RPMI7951 (cell line): ENCODE data around the gene FBLN1. TPM values are rescaled to one million over a fixed set of nuclear protein-coding genes. Genes with fewer than 3 reads are reported as not detected.
A peak's percentile ranks its signal among the peaks of the same experiment; 100 is the strongest.

Experiments
- DNase-seq: peaks from one replicate; pipeline ENCODE4 v3.0.0-alpha.2; 2012; ENCODE audit warnings: low read depth
- total RNA-seq: library from RNA; depleted of rRNA; stranded (reverse); fragments of >200 nt; shearing (Covaris generic); gene quantifications from 2 replicates; pipeline ENCODE4 v1.2.3, GENCODE V29; 2014

Gene FBLN1
- total RNA-seq, 1 experiment from 2014 or later = 1.7 TPM

DNA sequence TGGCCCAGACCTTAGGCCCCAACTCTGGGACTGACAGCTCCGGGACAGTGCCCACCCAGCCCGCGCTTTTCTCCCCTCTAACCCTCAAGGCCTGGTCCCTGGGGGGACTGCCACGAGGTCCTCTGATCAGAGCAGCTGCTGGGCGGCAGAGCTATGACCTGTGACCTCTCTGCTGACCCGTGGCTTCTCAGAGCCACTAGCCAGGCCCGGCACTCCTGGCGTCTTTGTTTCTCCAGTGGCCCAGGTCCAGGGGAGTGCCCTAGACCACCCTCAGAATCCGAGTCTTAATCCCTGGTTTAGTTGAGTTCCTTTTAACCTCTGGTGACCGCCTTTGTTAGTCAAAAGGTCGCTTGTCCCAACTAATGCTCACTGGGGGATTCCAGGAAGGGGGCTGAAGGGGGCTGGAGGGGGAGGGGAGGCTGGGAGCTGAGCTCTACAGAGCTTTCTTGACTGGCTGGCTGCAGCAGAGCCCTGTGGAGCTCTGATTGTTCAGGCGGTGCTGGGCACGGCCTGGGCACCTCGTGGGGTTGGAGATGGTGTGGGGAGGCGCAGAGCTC lies 1.2 kb downstream of the FBLN1 start:
- DNase-seq = no peak

DNA sequence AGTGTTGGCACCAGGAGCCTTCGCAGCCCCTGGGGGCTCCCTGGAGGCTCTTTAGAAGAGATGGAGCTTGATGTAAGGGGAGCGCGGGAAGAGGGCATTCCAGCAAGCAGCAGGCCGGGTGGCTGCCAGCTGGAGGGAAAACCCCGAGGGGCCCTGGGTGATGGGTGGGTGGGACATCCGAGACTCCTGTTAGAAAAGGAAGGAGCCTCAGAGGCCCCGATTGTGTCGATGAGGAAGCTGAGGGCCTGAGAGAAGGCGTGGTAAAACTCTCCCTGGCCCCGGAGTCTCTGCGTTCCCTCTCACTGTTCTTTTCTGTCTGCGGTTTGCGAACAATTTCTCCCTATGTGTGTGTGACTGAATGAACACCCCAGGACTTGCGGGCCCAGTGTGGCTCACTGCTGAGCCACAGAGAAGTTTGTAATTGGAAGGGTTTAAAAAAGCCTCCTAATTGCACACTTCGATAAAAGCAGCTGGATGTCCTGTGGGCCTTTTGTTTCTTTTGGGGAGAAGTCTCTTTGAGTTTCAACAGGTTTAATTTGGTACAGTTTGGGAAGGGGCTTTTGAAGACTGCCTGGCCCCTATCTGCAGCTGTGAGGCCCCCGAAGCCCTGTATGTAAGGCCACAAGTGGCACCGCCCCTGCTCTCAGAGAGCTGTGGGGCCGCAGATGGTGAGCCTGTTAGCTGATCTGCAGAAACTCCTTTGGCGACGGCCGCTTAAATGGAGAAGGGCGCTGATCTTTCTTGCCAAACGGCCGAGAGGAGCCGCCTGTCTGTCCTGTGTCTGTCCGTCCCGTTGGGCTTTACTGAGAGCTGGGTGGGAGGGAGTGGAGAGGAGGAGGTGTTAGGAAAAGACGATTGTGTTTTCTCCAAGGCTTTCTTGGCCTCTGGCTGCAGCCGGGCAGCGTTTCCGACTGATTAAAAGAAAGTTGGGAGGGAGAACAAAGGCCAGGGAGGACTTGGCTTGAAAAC lies 2.0 kb downstream of the FBLN1 start:
- DNase-seq = no peak

DNA sequence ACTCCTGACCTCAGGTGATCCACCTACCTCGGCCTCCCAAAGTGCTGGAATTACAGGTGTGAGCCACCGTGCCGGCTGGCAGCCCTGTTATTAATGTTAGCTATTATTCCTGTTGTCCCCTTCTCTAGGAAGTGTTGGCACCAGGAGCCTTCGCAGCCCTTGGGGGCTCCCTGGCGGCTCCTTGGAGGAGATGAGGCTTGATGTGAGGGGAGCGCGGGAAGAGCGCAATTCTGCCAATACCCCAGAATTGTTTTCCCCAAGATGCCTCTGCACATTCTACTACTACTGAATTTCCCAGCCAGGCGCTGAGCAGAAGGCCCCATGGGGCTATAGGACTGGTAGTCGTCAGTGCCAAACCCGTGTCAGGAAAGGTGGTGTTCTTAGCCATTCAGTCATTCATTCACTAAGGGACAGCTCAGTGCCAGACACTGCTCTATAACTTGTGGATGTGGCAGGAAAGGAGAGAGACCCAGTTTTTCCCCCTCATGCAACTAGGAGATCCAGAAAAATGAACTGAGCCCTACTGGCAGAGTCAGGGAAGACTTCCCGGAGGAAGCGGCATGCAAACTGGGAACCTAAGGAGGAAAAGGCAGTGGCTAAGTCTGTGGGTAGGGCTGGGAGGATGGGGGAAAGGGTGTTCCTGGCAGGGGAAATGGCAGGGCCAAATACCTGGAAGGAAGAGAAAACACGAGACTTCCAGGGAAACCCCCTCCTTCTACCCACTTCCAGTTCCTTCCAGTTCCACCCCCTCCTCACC lies 3.5 kb downstream of the FBLN1 start:
- DNase-seq = no peak

DNA sequence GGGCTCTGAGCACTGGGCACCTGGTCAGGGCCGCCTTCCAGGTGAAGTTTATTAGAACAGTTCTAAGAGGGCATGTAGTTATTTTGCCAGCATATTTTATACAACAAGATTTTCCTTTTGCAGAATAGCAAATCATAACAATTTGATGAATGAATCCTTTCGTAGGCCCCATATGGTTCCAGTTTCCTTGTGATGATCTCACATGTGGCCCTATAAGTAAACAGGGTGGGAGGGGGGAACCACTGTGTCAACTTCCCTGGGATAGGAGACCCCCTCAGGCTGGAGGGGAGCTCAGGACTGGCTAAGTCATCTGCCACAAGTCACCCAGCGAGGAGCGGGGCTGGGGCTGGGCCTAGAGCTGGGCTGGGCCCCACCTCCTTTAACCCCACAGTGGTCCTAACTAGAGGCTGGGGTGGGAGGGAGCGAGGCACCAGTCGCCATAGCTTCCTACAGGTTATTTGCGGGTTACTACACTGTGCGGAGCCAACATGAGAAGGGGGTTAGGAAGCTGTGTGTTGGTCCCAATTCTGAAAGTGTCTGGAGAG lies 4.2 kb downstream of the FBLN1 start:
- no peak for DNase-seq

DNA sequence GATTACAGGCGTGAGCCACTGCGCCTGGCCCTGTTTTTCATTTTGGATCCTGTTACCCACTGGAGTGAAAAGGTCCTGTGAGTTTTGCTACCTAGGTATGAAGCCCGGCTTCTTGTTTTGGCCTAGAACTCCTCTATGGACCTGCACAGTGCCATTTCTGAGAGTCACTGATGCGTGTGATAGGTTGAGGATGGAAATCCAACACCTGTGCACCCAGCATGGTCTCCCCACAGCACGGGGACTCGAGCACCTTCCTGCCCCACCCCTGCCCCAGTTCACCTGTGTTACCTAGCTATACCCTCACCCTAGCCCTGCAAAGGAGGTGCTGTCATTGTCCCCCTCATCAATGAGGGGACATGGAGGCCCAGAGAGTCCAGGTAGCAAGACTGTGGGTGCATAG lies 5.1 kb downstream of the FBLN1 start:
- DNase-seq = no peak

DNA sequence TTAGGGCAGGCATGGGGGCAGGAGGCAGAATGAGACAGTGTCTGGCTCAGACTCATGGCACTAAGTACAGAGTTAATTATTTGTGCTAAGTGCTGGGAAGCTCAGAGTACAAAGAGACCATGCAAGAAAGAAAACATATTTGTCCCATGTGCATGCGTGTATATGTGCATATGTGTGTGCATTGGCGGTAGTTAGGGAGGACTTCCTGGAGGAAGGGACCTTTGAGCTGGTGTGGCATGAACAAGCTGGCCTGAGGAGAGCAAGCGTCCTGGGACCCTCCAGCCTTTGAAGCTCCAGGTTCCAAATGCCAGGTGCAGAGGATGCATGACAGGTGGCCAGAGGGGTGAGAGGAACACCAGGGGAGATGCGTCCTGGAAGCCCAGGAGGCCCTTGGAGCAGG lies 6.1 kb downstream of the FBLN1 start:
- no peak for DNase-seq

DNA sequence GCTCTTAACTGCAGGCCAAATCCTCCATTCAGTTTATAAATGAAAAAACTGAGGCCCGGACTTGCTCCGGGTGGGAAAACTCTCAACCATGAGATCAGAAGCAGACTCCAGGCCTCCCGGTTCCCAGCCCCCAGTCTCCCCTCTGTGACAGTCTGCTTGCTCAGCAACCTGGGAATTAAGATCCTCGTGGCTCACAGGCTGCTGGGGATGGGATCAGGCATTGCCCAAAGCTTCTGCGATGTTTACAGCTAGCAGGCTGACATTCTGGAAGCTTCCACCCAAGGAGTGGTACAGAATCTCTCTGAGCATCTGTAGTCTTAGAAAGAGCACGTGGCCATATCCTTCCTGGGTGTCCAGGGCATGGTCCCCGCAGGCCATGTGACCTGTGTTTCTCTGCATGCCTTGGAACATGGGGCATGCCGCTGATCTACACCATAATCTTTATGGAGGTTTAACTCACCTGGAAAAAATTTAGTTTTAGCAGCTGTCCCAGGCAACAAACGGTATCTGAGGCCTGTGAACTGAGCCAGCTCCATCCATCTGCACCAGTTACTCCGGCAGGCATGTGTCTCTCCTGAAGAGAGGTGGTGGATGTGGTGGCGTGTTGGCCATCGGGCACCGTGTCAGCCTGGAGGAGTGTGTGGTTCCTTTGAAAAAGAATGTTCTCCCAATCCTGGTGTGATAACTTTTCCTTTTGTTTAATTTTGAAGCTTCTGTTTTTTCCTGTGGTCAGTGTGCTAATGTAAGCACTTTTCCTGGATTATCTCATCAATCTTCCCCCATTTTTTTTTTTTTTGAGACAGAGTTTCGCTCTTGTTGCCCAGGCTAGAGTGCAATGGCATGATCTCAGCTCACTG lies 7.9 kb downstream of the FBLN1 start:
- DNase-seq = no peak

DNA sequence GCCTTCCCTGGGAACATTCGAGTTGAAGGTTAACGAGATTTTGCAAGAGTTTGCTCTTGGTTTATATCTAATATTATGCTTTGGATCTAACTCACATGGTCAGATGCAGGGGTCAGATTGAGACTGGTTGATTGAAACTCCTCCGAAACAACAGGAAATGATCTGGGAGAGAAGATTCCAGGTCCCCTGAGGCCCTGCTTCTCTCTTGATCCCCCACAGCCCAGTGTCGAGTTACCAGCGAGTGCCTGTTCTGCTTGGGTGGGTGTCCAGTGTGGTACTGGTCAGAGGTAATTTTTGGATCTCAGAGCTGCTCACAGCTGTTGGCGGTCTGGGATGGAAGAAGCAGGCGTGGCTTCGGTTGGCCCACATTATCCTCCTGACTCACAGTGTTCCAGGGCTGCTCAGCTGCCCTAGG lies 9.2 kb downstream of the FBLN1 start:
- DNase-seq = peak; percentile 48

DNA sequence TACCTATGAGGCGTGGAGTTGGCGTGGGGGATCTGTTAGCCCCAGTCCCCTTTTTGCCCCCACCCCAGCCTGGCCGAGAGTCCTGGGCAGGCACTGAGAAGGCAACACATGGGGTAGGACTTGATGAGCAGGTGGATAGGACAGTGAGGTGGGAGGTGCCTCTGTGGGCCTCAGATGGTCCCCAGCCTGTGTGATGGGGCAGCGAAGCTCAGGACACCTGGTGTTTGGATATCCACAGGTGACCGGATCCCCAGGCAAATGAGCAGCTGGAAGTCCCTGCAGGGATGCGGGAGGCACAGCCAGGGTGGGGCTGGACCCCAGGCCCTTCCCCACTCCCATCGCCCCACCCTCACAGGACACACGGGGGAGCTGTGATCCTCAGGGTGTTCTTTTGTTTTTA lies 9.7 kb downstream of the FBLN1 start:
- DNase-seq = no peak

DNA sequence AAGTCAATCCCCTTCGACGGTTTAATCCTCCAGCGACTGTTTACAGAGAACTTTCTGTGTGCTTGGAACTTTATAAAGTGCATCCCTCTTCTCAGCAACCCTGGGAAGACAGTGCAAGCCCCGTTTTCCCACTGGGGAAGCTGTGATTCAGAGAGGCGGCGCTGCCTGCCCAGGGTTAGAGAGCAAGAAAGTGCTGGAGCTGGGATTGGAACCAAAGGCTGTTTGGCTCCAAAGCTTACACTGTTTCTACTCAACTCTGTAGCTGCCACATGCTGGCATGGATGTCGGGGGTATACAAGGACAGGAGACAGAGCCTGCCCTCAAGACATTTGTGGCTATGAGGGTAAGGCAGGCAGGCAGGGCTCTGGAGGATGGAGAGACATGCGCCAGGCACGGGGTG lies 13.0 kb downstream of the FBLN1 start:
- no peak for DNase-seq

DNA sequence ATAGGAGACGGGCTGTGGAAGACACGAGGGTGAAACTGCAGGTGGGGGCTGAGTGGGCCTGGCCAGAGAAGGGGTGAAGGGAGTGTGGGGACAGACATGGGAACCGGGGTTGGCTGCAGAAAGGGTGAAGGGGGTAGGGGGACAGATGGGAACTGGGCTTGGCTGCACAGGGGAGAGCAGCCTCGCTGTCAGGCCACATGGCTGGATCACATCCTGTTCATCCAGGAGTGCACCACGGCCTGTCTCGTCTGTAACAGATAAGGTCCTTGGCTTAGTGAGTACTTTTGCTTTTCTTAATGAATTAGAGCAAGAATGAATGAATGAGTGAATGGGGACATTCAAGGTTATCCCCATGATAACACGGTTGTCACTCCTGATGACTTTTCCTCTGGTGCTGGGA lies 13.5 kb downstream of the FBLN1 start:
- DNase-seq = no peak

DNA sequence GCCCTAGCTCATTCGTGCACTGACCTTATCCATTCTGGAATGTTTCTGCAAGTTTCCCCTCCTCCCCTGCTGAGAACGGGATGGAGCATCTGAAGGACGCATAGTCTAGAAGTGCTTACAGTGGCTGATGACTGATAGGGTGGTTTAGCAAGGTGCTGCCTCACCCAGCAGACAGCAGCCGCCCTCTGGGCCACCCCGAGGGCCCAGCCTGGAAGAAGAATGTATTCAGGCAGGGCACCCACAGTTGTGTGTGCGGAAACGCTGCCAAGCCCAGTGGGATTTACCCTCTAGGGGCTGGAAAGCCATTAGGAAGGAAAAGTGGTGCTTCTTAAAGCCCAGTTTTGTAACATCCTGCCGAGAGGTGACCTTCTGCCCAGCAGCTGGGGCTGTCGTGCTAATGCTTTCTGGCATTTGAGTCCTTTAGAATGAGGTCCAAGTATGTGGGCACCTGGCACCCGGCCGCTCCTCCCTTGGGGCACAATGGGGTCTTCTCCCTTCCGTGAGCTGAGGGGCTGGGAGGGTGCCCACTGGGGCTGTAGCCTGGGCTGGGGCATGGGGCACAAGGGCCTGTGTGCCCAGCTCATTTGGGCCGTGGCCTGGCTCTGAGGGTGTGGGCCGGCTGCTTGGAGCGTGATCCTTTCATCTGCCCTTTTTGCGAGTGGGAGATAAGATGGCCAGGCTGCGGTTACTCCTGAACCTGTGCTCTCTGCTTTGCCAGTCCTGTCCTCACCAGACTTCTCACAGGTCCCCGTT lies 14.4 kb downstream of the FBLN1 start:
- DNase-seq = peak; percentile 15

DNA sequence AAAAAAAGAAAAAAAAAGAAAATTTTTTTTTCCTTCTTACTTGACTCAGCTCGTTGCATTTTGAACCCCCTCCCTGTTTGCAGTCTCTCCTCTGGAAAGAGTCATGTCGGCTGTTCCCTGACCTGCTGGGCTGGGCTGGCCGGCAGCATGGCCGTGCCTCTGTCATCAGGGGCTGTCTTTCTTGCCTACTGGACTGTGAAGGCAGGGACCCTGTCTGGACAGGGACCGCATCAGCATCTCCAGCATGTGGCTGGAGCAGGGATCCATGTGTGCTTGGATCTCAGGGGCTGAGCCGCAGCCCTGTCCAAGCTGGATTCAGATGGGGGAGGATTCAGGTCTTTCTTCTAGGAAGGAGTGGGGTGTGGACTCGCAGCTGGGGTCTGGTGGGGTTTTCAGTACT lies 15.5 kb downstream of the FBLN1 start:
- DNase-seq = no peak

DNA sequence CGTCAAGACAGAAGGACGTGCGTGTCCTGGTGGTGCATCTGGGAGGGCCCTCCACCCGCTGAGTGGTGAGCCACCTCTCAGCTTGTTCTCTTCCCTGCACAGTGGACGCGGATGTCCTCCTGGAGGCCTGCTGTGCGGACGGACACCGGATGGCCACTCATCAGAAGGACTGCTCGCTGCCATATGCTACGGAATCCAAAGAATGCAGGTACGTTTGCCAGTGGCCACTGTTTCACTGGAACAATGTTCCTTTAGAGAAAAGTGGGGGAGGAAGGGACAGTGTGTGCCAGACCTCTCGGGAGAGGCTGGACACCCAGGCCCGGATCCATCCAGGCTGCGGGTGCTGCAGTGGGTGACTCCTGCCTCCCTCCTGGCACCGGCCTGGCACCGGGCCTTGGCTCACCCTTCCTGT lies 15.9 kb downstream of the FBLN1 start:
- DNase-seq = no peak

DNA sequence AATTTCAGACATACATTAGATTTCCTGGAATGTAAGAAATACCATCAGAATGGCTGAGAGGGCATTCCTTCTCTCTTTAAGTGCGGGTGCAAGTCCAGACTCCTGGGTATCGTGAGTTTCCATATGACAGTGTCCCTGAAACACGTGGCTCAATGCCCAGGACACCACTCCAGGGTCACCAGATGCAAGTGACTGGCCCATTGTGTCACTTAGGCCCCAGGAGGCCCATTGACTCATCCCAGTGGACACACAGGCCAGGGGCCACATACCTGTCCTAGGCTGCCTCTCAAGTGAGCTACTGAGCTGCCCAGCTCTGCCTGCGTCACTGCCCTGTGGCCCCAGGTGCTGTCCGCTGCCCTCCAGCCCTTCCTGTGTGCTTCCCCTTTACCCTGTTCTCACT lies 18.5 kb downstream of the FBLN1 start:
- DNase-seq = no peak

DNA sequence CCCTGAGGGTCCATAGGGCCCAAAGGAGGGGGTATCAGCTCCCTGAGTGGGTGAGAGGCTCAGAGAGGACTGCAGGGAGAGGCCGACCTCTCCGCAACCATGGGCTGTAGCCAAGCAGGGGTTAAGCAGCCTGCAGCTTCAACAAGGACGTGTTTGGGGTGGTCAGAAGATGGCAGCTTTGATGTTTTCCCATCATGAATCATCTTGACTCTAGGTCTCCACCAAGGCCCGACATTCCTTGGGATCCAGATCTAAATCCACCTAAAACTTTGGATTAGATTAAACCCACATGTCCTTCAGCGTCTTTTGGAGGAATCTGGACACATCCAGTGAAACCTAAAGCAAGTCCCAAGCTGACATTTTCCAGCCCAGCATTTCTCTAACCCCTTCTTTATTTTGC lies 19.8 kb downstream of the FBLN1 start:
- DNase-seq = no peak

DNA sequence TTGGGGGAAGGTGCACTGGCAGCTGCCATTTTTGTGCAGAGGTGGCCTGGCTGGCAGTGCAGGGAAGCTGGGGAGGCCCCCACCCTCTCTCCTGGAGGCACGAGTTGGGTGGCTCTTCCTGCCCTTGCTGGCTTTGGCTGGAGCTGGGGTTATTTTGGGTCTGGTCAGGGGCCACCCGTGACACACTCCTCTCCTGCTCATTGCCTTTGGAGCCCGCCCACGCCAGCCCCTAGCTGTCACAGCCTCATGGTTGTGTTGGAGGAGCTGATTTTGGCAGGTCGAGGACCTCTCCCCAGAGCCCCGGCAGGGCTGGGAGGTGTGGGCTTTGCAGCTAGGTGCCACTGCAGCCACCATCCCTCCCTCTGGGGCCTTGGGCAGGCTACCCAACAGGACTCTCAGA lies 21.5 kb downstream of the FBLN1 start:
- DNase-seq = no peak

DNA sequence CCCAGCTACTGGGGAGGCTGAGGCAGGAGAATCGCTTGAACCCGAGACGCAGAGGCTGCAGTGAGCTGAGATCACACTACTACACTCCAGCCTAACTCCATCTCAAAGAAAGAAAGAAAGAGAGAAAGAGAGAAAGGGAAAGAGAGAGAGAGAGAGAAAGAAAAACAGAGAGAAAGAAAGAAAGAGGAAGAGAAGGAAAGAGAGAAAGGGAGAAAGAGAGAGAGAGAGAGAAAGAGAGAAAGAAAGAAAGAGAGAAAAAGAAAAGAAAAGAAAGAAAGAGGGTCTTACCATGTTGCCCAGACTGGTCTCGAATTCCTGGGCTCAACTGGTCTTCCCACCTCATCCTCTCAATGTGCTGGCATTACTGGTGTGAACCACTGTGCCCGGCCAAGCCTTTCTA lies 22.3 kb downstream of the FBLN1 start:
- DNase-seq = no peak

DNA sequence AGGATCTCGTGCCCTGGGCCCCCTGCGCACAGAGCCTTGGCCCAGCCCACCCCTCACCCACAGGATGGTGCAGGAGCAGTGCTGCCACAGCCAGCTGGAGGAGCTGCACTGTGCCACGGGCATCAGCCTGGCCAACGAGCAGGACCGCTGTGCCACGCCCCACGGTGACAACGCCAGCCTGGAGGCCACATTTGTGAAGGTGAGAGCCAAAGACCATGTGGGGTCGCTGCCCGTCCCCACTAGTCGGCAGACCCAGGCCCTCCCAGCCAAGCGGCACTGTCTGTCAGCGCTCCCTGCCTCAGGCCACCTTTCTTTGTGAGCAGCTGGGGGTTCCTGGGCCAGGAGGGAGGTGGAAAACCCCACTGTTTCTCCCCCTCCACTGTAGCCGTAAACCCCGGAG lies 22.8 kb downstream of the FBLN1 start:
- no peak for DNase-seq

DNA sequence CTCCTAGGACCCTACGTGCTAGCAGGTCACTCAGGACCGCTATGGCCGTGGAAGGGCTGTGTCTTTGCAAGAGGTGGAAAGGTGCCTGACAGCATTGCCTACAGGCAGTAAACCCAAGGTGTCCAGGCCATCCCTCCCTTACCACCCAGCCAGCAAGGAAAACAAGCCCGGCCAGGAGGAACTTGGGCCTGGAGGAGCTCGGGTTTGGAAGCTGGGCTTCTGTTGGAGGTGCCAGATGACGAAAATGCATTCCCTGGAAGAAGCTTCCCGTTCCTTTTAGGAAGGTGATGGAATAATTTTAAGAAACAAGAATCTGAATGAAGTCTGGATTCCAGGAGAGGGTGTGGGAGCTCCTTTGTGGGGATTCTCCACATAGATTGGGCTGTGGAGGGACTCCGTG lies 23.6 kb downstream of the FBLN1 start:
- DNase-seq = no peak
